T follicular helper cell (primary cell): ENCODE measurements around the gene IZUMO1.
"Not testable (repeated sequence)": the region's sequence is repeated elsewhere in the genome, so short reads cannot be mapped to it uniquely, and the experiment has no call there.

Experiments used
- DNase-seq: peaks from one replicate; pipeline ENCODE4 v3.0.0-alpha.2; 2020; ENCODE audit warnings: low read depth
- total RNA-seq, 2 experiments: gene quantifications; one replicate each; lab custom pipeline; 2026; lab: John Stamatoyannopoulos, UW

The IZUMO1 gene
- total RNA-seq: 0.09 to 0.12 reads per million in 2 experiments

- DNase-seq: no peak
These were observed at the start of gene IZUMO1 for GRCh38 chr19:48746738-48747575. Gene IZUMO1 (minus strand): TSS chr19:48746909. CDS start chr19:48745859, 1,050 bp downstream.

- no peak for DNase-seq
These were observed 49.0 kb upstream of the IZUMO1 start for GRCh38 chr19:48795685-48796070.

DNA sequence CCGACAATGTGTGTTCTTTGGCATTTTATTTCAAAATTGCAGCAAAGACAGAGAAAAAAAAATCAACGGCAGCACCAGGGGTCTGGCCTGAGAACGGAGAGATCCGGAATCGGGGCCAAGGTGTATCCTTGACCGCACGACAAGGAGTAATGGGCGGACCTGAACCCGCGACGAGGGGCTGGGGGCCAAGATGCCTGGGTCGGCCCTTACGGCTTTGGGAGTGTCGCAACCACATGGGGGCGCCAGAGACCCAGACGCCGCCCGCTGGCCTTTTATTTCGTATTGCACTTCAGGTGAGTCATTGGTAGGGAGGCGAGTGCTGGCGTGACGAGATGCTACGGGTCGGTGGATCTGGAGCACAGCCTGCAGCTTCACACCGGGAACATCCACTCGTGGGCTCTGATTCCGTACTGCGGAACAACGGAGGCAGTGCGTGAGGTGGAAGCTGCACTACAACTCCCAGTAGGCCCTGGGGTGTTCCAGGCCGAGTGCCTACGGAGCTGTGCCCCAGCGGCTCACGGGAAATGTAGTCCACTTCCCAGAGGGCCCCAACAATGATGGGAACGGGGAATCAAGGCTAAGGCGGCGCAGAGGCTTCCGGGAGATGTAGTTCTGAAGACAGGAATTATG lies 48.5 kb upstream of the IZUMO1 start:
- DNase-seq: peak; percentile 76

GRCh38 chr19:48794291-48794690 lies 47.6 kb upstream of the IZUMO1 start:
- no peak for DNase-seq

- DNase-seq: no peak
These were observed 46.6 kb upstream of the IZUMO1 start for GRCh38 chr19:48793271-48793670.

- not testable (repeated sequence) for DNase-seq
These were observed 40.6 kb upstream of the IZUMO1 start for GRCh38 chr19:48787331-48787730.

DNA sequence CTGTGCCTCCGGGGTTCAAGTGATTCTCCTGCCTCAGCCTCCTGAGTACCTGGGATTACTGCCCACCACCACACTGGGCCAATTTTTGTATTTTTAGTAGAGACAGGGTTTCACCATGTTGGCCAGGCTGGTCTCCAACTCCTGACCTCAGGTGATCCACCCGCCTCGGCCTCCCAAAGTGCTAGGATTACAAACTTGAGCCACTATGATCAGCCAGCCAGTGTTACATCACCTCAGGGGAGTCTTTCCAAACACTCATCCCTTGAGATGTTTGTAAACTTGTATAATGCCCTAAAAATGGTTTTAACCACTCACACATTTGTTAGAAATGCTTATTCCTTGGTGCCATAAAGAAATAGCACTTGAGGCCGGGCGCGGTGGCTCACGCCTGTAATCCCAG lies 39.7 kb upstream of the IZUMO1 start:
- not testable (repeated sequence) for DNase-seq

- no peak for DNase-seq
These were observed 37.8 kb upstream of the IZUMO1 start for GRCh38 chr19:48784527-48784926.

- no peak for DNase-seq
These were observed 34.1 kb upstream of the IZUMO1 start for GRCh38 chr19:48780631-48781391.

- DNase-seq: no peak
These were observed 32.9 kb upstream of the IZUMO1 start for GRCh38 chr19:48779636-48780035.

DNA sequence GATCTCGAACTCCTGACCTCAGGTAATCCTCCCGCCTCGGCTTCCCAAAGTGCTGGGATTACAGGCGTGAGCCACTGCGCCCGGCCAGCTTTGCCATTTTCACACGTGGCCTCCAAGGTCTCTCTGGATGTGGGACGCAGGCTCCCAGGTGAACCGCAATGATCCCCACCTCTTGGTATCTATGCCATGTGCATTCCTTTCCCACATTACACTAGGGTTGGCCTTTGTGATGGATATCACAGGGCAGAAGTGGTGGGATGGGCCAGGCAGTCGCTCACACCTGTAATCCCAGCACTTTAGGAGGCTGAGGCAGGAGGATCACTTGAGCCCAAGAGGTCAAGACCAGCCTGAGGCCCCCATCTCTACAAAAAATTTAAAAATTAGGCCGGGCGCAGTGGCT lies 31.0 kb upstream of the IZUMO1 start:
- no peak for DNase-seq

- no peak for DNase-seq
These were observed 30.4 kb upstream of the IZUMO1 start for GRCh38 chr19:48777139-48777538.

GRCh38 chr19:48772503-48772953 lies 25.8 kb upstream of the IZUMO1 start:
- DNase-seq: no peak

DNA sequence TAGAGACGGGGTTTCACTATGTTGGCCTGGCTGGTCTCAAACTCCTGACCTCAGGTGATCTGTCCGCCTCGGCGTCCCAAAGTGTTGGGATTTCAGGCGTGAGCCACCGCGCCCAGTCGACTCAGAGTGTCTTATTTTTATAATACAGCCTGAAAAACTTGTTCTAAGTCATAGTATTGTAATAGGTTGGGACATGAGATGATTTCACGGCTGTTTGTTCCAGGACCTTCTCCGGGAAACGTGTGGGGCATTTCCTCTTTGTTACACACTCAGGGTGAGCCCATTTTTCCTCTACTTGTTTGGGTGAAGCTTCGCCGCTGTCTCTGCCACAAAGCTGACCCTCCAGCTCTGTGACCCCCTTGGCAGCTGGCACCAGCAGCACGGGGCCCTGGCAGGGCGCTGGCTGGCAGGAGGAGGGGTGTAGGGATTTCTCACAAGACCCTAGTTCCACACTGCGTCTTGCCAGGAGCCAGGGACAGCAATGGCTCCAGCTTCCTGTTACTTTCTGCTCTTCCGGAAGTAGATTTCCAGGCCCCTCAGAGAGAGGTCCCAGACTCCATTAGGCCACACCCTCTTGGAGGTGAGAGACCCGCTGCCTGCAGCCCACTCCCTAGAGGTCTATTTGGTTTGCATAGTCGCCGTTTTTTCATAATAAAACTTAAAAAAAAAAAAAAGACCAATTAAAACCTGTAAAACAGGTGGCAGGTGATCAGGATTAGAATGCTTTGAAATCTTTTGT lies 24.2 kb upstream of the IZUMO1 start:
- no peak for DNase-seq

DNA sequence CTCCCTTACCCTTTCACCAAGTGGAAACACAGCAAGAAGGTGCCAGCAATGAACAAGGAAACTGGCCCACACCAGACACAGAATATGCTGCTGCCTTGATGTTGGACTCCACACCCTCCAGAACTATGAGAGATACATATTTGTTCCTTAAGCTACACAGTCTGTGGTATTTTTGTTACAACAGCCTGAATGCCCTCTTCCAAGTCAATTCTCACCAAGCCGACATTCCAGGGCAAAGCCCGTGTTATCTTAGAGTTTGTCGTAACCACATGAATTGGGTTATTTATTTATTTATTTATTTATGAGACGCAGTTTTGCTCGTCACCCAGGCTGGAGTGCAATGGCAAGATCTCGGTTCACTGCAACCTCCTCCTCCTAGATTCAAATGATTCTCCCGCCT lies 23.6 kb upstream of the IZUMO1 start:
- DNase-seq: no peak

GRCh38 chr19:48768994-48769713 lies 22.4 kb upstream of the IZUMO1 start:
- DNase-seq: no peak

- DNase-seq: not testable (repeated sequence)
These were observed 21.6 kb upstream of the IZUMO1 start for GRCh38 chr19:48768171-48768753.

GRCh38 chr19:48765816-48766215 lies 19.1 kb upstream of the IZUMO1 start:
- not testable (repeated sequence) for DNase-seq

DNA sequence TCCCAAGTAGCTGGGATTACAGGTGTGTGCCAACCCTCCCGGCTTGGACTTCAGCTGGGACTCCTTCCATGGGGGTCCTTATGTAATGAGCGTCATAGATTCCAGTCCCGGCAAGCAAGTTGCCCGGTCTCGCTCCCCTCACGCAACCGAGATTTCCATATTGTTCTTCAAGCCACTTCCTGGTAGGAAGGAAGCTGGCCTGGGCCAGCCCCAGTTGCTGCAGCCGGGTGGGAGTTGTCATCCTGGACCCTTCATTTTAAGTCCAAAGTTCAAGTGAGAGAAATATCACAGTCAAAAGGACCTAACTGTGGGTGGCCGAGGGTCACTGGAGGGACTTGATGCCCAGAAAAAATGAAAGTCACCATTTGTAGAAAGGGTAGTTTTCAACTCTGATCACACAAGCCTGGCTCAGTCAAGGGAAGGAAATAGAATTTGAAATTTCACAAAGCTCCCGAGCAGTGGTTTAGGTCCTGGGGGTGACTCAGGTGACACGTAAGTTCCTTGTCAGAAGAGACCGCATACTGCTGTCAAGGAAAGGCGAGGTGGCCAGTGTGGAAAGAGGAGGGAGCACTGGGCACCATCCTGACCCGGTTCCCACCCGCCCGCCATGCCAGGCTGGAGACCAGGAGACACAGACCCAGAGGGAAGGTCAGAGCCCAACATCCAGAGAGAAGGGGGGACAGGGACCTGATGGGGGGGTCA lies 13.9 kb upstream of the IZUMO1 start:
- no peak for DNase-seq

DNA sequence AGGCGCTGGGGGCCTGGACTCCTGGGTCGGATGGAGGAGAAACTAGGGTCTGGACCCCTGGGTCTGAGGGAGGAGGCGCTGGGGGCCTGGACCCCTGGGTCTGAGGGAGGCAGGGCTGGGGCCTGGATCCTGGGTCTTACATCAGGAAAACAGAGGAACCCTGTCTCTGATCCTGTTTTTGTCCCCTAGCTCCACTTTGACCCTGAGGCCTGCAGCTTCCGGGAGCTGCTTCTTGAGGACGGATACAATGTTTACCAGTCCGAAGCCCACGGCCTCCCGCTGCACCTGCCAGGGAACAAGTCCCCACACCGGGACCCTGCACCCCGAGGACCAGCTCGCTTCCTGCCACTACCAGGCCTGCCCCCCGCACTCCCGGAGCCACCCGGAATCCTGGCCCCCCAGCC lies 11.0 kb upstream of the IZUMO1 start:
- no peak for DNase-seq
